Thyroid gland (tissue), 4 donors: Measurements from ENCODE around the gene CAMLG. TPM values are rescaled to one million over a fixed set of nuclear protein-coding genes. Genes with fewer than 3 reads are reported as not detected.

Experiments
- DNase-seq, 2 donors: peaks; one replicate each; pipeline ENCODE4 v3.0.0-alpha.2; 2019
- H3K27ac ChIP-seq, 3 donors: fragments of 200-600 bp; sonication (generic); 1 replicate in 2 of 3; 2 replicates in 1 of 3; pipeline ENCODE4 v1.5.1; 2016 to 2019; ENCODE audit warnings: mild to moderate bottlenecking in 1 of 3, moderate library complexity in 1 of 3
- H3K27me3 ChIP-seq: fragments of 200-600 bp; sonication (generic); one replicate; pipeline ENCODE4 v1.5.1; 2019
- H3K36me3 ChIP-seq, 2 donors: fragments of 200-600 bp; sonication (generic); one replicate each; pipeline ENCODE4 v1.5.1; 2016 to 2019
- H3K4me1 ChIP-seq, 2 donors: fragments of 200-600 bp; sonication (generic); one replicate each; pipeline ENCODE4 v1.5.1; 2017 to 2019
- H3K4me3 ChIP-seq, 3 donors: fragments of 200-600 bp; sonication (generic); replicated peaks in 1 of 3; 1 replicate in 2 of 3; 2 replicates in 1 of 3; pipeline ENCODE4 v1.5.1; 2016; ENCODE audit warnings: mild to moderate bottlenecking in 1 of 3
- H3K9me3 ChIP-seq: fragments of 200-600 bp; sonication (generic); one replicate; pipeline ENCODE4 v1.5.1; 2017
- POLR2A ChIP-seq, 2 donors: fragments of 450-650 bp; IDR thresholded peaks; one replicate each; pipeline ENCODE4 v1.6.1; 2017; ENCODE audit warnings: antibody characterized with exemption in 2 of 2, mild to moderate bottlenecking in 2 of 2, moderate library complexity in 1 of 2
- WGBS, 2 donors: methylation state at CpG; one replicate each; pipeline ENCODE4 v1.1.5; 2017; 5-methylcytosine and 5-hydroxymethylcytosine counted together
- intact Hi-C: fragments of 100-400 bp; cut with DNase I; formaldehyde crosslinking; loops from one replicate; pipeline ENCODE4 v1.15.1; 2023
- small RNA-seq: library from RNA; depleted of rRNA; stranded (forward); fragments of <200 nt; gene quantifications from one replicate; pipeline ENCODE3, GENCODE V24; 2016
- total RNA-seq, 4 donors: library from RNA; depleted of rRNA; stranded (reverse); fragments of >200 nt; gene quantifications; one replicate each; pipeline ENCODE4 v1.2.3, GENCODE V29; 2016
- TF ChIP-seq, protein P1 (sequence below), 6 experiments: fragments of 200-600 bp in 3 of 6; fragments of 450-650 bp in 3 of 6; sonication (generic) in 3 of 6; IDR thresholded peaks; one replicate each; pipeline ENCODE4 v1.5.1; 2016 to 2019; ENCODE audit warnings: antibody characterized with exemption in 6 of 6, mild to moderate bottlenecking in 2 of 6, inconsistent platforms in 1 of 6, moderate library complexity in 1 of 6

CAMLG gene
- total RNA-seq, 4 donors from 2014 or later, result 20.7 to 64.9 (median 29.3) TPM

DNA sequence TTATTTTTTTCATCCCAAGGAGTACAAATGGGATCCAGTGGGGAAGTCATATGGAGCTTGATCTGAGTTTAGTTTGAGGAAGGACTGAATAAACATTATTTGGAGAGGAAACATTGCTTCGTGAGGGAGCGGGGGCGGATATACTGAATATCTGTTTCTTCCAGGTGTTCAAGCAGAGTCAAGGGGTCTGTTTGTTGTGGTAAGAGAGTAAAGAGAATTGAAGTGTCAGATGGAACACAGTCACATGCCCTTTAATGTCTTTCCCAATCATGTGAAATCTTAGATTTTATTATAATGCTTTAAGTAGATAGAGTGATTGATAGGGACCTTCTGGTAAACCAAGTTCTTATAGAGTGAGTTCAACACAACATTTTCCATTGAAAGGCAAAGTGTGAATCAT is 53.9 kb downstream of the CAMLG start:
- Histone ChIP-seq H3K4me3 (no peak overlapping the region), H3K27me3 (no peaks in the 10 kb centered on the region), H3K9me3 (no peaks in the 10 kb centered on the region), H3K4me1 (no peaks in the 10 kb centered on the region), H3K36me3 (peaks cover 39 to 50% of the 10 kb centered on the region in 2 donors), H3K27ac (no peak overlapping the region)
- no peak for DNase-seq
- intact Hi-C loops, result no loop called here
- WGBS, 2 donors, result 90 to 94% methylated on average over 3 of the region's 3 CpGs
- no peak for TF ChIP-seq POLR2A (IDR thresholded peaks at IDR 0.05)
- TF ChIP-seq, protein P1, sequence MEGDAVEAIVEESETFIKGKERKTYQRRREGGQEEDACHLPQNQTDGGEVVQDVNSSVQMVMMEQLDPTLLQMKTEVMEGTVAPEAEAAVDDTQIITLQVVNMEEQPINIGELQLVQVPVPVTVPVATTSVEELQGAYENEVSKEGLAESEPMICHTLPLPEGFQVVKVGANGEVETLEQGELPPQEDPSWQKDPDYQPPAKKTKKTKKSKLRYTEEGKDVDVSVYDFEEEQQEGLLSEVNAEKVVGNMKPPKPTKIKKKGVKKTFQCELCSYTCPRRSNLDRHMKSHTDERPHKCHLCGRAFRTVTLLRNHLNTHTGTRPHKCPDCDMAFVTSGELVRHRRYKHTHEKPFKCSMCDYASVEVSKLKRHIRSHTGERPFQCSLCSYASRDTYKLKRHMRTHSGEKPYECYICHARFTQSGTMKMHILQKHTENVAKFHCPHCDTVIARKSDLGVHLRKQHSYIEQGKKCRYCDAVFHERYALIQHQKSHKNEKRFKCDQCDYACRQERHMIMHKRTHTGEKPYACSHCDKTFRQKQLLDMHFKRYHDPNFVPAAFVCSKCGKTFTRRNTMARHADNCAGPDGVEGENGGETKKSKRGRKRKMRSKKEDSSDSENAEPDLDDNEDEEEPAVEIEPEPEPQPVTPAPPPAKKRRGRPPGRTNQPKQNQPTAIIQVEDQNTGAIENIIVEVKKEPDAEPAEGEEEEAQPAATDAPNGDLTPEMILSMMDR (IDR thresholded peaks at IDR 0.05), result no peak

GRCh38 chr5:134793111-134793510 is 54.8 kb downstream of the CAMLG start:
- no peak overlapping the region for H3K27ac ChIP-seq
- TF ChIP-seq, protein P1 (IDR thresholded peaks at IDR 0.05), result no peak
- TF ChIP-seq POLR2A (IDR thresholded peaks at IDR 0.05), result no peak
- 90 to 96% methylated on average over 4 of the region's 4 CpGs for WGBS, 2 donors
- no peak overlapping the region for H3K4me3 ChIP-seq
- H3K36me3 ChIP-seq, result peaks cover 45 to 47% of the 10 kb centered on the region in 2 donors
- H3K27me3 ChIP-seq, result no peaks in the 10 kb centered on the region
- intact Hi-C loops, result no loop called here
- no peak for DNase-seq
- H3K9me3 ChIP-seq, result no peaks in the 10 kb centered on the region
- H3K4me1 ChIP-seq, result no peaks in the 10 kb centered on the region

DNA sequence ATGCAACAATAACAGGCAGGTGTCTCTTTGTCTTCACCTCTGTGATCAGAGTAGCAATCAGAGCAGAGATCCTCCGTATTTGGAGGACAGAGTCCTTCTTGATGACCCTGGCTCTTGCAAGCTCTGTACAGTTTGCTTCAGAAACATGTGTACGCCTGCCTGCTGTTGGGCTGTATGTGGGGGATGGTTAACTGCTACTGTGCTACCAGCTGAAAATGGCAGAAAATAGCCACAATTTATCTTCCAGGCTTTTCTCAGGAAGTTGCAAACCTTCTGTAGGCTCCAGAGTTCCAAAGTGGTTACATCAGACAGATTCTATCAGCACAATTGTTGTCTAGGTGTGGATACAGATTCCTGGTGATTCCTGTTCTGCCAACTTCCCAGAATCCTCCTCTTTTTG is 55.7 kb downstream of the CAMLG start:
- Histone ChIP-seq H3K27me3 (no peaks in the 10 kb centered on the region), H3K27ac (no peak overlapping the region), H3K36me3 (peaks cover 51 to 53% of the 10 kb centered on the region in 2 donors), H3K4me1 (no peaks in the 10 kb centered on the region), H3K4me3 (no peak overlapping the region), H3K9me3 (no peaks in the 10 kb centered on the region)
- DNase-seq, result no peak
- intact Hi-C loops, result no loop called here
- WGBS, 2 donors, result 90 to 100% methylated on average over 2 of the region's 2 CpGs
- no peak for TF ChIP-seq POLR2A (IDR thresholded peaks at IDR 0.05)
- TF ChIP-seq, protein P1 (IDR thresholded peaks at IDR 0.05), result no peak

GRCh38 chr5:134794819-134795218 is 56.5 kb downstream of the CAMLG start:
- Histone ChIP-seq H3K9me3 (no peaks in the 10 kb centered on the region), H3K27ac (no peak overlapping the region), H3K27me3 (no peaks in the 10 kb centered on the region), H3K4me3 (no peak overlapping the region), H3K36me3 (peaks cover 50 to 51% of the 10 kb centered on the region in 2 donors), H3K4me1 (no peaks in the 10 kb centered on the region)
- intact Hi-C loops, result no loop called here
- no peak for TF ChIP-seq POLR2A (IDR thresholded peaks at IDR 0.05)
- TF ChIP-seq, protein P1 (IDR thresholded peaks at IDR 0.05), result no peak
- 90 to 92% methylated on average over 8 of the region's 8 CpGs for WGBS, 2 donors
- no peak for DNase-seq

DNA sequence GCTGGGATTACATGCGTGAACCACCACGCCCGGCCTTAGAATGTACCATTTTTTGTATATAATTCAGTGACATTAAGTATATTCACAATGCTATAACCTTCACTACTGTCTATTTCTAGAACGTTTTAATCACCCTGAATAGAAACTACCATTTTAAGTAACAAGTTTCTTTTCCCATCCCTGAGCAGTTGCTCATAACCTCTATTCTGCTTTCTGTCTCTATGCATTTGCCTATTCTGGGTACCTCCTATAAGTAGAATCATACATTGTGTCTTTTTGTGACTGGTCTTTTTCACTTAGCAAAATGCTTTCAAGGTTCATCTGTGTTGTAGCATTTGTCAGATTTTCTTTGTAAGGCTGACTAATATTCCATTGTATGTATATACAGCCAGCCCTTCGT is 60.1 kb downstream of the CAMLG start:
- 91 to 93% methylated on average over 5 of the region's 5 CpGs for WGBS, 2 donors
- DNase-seq, result no peak
- Histone ChIP-seq H3K4me1 (no peaks in the 10 kb centered on the region), H3K9me3 (no peaks in the 10 kb centered on the region), H3K4me3 (no peak overlapping the region), H3K27me3 (no peaks in the 10 kb centered on the region), H3K36me3 (peaks cover 28 to 40% of the 10 kb centered on the region in 2 donors), H3K27ac (no peak overlapping the region)
- intact Hi-C loops, result no loop called here
- TF ChIP-seq, protein P1 (IDR thresholded peaks at IDR 0.05), result no peak
- TF ChIP-seq POLR2A (IDR thresholded peaks at IDR 0.05), result no peak

Small RNA genes within 50 kb of the gene (small RNA-seq; reads per million reads assigned to genes)
- not detected for gene RNU6-1164P
- gene RNU6-757P, result not detected

Other genes starting within 250 kb of the CAMLG start
- 100 to 1,000 TPM in 1 of 4 donors, 10 to 100 TPM in 3; 51.7 to 116 (median 76.6) TPM for gene JADE2, start 212.9 kb upstream of the CAMLG start, total RNA-seq
- 10 to 100 TPM; 45.3 to 69.2 (median 53.8) TPM for gene SAR1B, start 105.7 kb upstream of the CAMLG start, total RNA-seq
- 10 to 100 TPM; 31.7 to 40.3 (median 33.5) TPM for gene SEC24A, start 89.8 kb upstream of the CAMLG start, total RNA-seq
- gene DDX46, start 20.2 kb downstream of the CAMLG start, total RNA-seq, result 10 to 100 TPM; 37.3 to 97.0 (median 63.6) TPM
- 10 to 100 TPM; 52.5 to 66.6 (median 61.0) TPM for gene C5orf24, start 107.4 kb downstream of the CAMLG start, total RNA-seq
- gene TXNDC15, start 135.8 kb downstream of the CAMLG start, total RNA-seq, result 100 to 1,000 TPM; 133 to 183 (median 153) TPM
- 10 to 100 TPM; 12.6 to 24.4 (median 17.7) TPM for gene PCBD2, start 166.6 kb downstream of the CAMLG start, total RNA-seq
- under 1 TPM in 1 of 4 donors, not detected in 3; 0.56 TPM for gene CATSPER3, start 229.4 kb downstream of the CAMLG start, total RNA-seq